GM19328 (cell line): Measurements from ENCODE around the gene TMEM168.
"Not testable (repeated sequence)": the region's sequence is repeated elsewhere in the genome, so short reads cannot be mapped to it uniquely, and the experiment has no call there.

Experiments used
- ATAC-seq: cut with Tn5 transposase; IDR thresholded peaks from one replicate; pipeline ENCODE4 v1.9.1; 2021; ENCODE audit warnings: mild to moderate bottlenecking, moderate library complexity; ENCODE audit not compliant: unreplicated experiment

Gene TMEM168, protein sequence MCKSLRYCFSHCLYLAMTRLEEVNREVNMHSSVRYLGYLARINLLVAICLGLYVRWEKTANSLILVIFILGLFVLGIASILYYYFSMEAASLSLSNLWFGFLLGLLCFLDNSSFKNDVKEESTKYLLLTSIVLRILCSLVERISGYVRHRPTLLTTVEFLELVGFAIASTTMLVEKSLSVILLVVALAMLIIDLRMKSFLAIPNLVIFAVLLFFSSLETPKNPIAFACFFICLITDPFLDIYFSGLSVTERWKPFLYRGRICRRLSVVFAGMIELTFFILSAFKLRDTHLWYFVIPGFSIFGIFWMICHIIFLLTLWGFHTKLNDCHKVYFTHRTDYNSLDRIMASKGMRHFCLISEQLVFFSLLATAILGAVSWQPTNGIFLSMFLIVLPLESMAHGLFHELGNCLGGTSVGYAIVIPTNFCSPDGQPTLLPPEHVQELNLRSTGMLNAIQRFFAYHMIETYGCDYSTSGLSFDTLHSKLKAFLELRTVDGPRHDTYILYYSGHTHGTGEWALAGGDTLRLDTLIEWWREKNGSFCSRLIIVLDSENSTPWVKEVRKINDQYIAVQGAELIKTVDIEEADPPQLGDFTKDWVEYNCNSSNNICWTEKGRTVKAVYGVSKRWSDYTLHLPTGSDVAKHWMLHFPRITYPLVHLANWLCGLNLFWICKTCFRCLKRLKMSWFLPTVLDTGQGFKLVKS

DNA sequence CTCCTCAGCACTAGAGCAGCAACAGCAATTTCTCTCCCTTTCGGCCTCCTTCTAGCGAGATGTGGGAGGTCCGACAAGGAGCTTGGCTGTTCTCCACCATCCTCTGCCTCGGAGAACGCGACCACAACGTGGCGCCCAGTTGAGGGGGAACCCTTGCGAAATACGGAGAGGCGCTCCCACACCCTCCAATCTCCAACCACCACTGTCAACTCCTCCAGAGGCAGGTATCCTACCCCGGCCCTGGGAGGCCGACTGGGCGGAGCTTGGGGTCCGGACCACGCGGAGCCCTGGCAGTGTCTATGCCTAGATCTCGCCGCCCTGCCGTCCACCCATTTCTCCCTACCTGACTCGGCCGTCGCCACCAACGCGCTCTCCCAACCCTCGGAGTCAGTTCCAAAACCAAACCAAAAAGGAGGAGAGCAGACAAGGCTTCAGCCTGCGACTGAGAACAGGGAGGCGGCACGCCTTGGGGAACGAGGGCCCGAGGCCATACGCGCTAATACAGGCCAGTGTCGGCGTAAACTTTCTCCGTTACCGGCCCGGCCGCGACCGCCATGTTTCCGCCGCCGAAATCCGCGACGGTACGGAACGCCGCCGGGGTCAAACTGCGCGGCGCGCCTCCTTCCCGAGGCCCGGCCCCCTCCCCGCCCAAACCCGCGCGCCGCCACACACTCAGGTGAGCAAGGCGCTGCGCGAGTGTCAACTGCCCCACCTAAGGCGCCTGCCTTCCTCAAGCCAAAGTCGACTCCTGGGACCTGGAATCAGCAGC lies at the start of gene TMEM168:
Gene TMEM168 (minus strand): TSS at position 577 of the 769 bp plus-strand sequence. CDS start 5,568 bp downstream, outside the sequence.
- ATAC-seq: peak; percentile 82

DNA sequence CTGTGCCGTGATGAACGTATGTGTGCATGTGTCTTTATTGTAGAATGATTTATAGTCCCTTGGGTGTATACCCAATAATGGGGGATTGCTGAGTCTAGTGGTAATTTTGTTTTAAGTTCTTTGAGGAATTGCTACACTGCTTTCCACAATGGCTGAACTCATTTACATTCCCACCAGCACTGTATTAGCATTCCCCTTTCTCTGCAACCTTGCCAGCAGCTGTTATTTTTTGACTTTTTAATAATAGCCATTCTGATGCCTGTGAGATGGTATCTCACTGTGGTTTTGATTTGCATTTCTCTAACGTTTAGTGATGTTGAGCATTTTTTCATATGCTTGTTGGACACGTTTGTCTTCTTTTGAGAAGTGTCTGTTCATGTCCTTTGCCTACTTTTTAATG lies 45.7 kb upstream of the TMEM168 start:
- ATAC-seq: not testable (repeated sequence)

DNA sequence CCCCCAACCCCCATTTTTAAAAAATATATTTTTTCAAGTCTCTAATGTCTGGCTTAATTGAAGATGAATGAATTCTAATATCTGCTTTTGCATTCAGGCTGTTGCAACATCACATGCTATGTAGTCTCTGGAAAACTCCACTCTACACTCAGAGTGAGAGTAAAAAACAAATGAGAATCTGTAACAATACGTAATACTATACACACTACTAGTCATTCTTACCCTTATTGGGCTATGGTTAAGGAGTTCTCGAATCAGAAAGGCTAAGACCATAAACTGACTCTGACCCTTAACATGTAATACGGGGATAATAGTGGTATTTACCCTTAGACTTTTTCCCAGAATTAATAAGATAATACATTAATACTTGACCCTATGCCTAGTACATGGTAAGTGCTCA lies 42.9 kb upstream of the TMEM168 start:
- no peak for ATAC-seq

DNA sequence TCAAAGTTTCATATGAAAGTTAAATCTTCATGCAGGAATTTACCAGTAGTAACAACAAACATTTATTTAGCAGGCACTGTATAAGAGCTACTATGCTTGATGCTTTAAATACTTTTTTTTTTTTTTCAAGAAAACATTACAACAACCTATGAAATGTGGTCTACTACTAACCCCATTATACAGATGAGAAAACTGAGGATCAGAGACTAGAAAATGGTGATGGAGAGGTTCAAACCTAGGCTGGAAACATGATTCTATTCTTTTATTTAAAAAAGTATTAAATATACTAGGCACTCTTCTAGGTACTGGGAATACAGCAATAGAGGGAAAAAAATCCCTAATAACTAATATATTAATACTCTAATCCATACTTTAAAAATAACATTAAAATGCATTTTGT lies 40.6 kb upstream of the TMEM168 start:
- no peak for ATAC-seq

DNA sequence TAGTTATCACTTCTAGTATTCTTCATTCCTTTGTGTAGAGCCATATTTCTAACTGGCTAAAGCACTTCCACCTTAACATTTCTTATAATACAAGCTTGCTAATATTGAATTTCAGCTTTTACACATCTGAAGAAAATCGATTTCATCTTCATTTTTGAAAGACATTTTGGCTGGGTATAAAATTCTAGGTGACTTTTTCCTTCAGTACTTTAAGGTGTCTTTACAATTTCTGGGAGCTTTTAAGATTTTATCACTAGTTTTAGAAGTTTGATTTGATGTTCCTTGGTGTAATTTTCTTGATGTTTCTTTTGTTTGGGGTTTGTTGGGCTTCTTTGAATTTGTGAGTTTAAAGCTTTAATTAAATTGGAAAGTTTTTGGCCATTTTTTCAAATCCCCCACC lies 38.5 kb upstream of the TMEM168 start:
- ATAC-seq: no peak

DNA sequence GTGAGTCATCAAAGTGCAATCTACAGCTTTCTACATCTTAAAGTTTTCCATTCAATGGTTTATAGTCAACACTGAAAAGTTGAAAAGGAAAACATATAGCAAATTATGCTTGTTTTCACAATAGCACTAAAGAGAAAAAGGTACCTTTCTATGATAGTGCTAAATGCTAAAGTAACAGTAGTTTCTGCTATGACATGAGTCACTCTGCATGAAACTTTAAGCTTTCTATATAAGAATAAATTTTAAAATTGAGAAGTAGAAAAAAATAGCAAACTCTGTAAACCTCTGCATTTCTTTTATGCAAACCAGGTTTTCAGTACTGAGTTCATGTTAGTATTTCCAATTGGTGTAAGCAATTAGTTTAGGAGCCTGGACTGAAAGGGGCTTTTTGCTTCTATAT lies 31.2 kb upstream of the TMEM168 start:
- ATAC-seq: no peak

DNA sequence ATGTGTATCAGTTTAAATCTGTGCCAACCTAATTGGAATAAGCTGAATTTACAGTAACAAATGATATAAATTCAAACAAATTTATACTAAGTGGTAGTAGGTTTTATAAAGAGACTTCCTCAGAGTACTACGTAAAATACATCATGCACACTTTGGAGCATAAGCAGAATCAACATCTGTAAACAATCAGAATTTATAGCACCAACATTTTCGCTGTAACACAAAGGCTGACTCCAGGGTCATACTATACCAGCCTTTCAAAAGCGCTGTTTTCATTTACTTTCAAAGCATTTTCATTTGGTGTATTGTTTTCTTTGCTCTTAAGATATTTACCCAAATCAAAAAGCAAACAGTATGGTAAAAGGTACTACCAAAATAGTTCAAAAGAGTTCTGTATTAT lies 29.3 kb upstream of the TMEM168 start:
- no peak for ATAC-seq

DNA sequence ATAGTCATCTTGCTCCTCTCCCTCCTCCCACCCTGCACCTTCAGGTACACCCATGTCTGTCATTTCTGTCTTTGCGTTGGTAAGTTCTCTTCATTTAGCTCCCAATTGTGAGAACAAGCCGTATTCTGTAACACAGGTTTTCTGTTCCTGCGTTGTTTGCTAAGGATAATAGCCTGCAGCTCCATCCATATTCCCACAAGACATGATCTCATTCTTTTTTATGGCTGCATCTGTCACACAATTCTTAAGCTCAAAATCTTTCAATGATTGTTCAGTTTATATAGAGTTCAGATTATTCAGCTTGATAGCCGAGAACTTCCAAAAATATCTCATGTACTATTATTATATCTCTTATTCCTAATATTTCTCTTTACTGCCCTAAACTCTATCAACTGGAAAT lies 16.0 kb upstream of the TMEM168 start:
- no peak for ATAC-seq

DNA sequence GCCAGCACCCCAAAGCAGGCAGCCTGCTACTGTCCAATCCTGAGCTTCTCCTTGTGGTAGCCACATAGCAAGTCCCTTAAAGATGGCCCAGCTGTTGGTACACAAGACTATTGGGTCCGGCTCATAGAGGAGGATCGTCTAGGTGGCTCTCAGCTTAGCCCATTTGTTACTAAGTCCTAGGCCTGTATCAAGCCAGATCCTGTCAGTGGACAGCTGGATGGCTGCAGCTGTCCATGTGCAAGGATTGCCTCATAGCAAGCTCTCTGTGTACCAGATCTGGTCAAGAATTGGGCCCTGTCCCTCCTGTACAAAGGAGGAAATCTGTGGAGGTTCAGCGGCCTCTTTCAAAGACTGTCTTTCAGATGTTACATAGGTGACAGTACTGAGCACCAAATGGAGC lies 12.2 kb upstream of the TMEM168 start:
- ATAC-seq: no peak

DNA sequence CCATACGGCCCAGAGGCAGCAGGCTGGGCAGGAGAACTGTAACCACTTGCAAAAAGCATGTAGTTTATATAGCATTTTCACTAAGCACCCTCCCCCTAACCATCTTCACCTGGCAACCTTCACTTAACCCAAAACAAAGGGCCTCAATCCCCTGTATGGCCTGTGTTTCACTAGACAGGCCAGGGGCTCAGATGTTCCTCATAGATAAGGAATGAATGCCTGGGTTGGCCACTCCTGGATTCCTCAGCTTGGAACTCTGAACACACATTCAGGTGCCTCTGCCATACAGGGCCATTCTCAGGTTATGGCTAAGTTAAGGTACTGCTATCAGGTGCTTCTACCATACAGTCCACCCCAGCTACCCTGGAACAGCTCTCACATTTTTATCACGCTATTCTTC lies 10.3 kb upstream of the TMEM168 start:
- ATAC-seq: no peak

DNA sequence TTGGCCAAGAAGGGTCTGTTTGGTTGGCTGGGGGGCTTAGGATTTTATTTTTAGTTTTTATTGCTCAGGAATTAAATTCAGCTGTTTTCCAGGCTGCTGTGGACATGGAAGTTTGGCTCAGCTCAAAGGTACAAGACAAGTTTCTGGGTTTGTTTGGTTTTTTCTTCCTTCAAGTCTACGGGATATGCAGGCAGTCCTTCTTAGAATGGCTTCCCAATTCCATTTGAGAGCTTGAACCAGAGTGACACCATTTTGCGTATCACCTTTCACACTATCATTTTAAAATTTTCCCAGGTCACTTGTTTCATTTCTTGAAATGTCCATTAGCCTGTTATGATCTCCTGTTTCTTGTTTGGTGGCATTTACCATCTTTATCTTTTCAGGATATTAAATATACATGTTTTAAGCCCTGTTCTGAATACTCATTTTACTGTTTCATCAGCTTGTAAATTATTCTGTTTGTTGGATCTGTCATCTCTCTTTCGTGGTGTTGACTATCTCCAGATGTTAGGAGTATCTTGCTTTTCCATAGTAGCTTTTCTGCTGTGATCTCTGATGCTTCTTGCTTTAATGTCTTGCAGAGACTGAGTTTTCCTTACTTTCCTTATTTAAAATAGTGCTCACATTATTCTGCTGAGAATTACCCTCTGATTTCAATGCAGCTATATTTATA lies 9.4 kb upstream of the TMEM168 start:
- no peak for ATAC-seq

DNA sequence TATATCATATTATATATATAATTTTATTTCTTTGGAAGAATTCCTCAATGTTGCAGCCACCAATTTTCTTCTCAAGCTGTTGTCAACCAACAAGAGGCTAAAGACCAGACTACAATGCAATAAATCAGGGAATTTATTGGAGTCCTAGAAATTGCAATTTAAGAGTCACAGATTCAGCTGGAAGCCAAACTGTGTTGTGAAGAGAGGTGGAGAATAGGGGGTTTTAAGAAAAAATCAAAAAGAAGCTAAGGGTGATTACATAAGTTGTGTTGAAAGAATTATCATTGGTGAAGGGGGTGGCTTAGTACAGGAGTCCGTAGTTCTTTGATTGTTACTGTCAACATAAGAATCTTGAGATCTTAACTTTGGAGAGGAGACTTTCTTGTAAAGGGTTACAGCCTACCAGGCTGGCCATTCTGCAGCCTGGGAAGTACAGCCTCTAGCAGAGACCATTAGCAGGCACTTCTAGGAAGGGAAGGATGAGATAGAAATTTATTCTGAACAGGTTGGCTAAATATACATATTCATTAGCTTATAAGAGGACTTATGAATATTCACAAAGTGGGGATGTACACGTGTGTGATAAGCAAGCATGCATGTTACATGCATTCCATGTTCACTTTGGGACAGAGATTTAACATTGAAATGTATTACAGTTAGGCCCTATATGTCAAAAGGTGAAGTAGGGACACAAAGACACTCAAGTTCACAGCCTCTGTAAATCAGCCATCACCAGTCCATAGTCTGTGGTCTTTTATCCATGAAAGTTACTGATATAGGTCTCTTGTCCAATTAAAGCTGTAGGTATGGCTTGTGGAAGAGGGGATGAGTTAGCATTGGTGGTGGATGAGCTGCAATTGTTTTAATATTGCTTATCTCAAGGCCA lies 8.3 kb upstream of the TMEM168 start:
- no peak for ATAC-seq

DNA sequence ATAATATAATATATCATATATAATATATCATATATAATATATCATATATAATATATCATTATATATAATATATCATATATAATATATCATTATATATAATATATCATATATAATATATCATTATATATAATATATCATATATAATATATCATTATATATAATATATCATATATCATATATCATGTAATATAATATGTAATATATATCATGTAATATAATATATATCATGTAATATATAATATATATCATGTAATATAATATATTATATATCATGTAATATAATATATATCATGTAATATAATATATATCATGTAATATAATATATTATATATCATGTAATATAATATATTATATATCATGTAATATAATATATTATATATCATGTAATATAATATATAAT lies 6.4 kb upstream of the TMEM168 start:
- ATAC-seq: not testable (repeated sequence)

DNA sequence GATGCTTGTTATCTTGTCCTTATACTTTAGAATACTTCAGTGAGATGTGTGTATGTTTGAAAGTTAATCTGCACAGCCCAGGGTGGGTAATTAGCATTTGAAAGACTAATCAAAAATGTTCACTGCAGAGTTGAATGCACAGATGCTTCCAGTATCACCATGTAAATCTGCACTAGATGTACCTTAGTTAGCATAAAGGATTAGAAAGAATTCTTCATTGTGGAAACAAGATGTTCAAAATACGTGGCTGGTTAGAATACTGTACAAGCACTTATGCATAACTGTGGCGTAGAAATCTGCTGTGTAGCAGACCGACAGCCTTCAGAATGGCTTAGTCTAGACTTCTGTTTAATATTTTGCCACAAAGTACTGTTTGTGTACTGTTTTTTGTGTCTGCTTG lies 2.2 kb upstream of the TMEM168 start:
- no peak for ATAC-seq

DNA sequence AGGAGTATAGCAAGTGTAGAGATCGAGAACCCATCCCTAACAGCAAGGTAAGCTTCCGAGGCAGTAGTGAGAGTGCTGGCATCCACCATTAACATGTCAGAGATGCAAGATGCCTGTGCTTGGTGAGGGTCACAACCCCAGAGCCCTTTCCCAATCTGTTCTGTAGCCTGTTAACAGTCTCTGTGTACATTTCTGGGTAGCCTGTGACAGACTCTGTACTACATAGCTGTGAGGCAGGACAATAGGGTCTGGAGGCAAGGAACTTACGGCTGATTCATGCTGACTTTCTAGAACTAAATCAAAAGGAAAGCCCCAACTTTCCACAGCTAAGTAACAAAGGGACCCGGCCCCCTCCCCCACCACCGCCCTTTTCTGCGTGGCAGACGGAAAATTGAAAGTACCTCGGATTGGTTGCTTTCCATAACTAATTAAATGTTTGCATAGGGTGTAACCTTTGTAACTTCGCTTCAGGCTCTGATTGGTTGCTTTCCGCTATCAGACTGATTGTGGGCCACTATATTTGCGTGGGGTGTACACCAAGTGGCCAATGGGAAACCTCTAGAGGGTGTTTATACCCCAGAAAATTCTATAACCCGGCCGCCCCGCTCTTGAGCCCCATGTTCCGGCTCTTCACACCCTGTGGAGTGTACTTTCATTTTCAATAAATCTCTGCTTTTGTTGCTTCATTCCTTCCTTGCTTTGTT lies 1.4 kb upstream of the TMEM168 start:
- no peak for ATAC-seq

DNA sequence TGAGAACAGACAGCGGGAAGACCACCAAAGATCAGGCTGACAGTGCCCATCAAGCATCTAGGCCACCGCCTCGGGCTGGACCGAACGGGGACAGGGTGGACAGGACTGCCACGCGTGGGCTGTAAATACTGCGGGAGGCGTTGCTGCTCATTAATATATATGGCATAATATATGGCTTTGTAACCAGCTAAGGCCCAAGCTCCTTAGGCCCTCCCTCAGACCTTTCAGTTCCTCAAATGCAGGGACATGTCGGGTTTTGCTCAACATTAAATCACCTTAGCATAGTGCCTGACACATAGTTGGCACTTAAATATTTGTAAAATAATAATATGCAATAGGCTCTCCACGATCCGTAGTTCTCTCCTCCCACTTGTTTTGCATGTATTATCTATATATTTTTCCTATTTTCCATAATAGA lies 402 bp upstream of the TMEM168 start:
- ATAC-seq: peak; percentile 55

DNA sequence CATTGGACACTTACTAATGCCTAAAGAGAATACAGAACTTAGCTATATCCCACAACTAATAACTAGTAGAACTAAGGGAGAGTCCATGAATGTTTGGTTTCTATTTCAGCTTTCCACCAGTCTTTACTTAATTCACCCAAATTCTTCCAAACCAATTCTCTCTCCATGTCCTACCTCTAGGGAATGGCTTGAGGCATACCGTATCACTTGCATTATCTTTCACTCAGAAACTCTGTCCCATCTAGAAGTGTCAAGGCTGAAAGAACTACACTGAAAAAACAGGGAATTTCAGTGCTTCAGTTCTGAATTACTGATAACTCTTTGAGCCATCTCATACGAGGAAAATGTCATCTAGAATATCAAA lies 758 bp downstream of the TMEM168 start:
- no peak for ATAC-seq

DNA sequence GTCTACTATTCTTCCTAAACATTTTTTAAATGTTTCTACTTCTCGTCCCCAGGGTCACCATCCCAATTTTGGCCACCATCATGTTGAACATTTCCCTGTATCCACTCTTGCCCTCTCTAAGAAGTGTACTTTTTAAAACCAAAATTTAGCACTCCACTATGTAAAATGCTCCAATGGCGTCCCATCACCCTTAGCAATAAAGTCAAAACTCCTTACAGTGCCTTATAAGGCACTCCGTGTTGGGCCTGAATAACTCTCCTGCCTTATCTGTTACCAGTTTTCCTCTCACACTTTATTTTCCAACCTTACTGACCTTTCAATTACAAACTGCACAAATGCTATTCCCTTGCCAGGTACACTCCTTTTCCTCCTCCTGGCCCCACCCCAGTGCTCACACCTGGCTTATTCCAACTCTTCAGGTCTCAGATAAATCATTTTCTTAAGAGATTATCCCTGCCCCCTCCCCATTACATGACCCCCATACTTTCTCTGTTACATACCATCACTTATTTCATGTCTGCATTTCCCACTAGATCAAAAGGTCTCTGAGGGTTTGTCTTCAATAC lies 1.3 kb downstream of the TMEM168 start:
- ATAC-seq: no peak

DNA sequence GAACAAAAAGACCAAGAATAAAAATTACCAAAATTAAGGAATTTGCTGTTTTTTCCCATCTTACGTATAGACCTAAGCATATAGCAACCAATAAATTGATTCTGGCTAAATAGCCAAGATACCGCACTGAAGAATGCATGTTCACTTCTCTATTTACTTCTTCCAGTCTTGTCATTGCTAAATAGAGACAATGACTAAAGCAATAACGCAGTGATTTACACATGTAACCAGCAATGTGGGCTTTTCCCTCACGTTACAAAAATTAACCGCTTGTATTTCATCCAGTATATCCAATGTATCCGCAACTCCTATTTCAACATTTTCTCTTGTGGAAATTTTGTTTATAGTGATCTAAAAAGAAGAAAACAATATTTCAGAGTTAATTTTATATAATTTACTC lies 5.6 kb downstream of the TMEM168 start:
- ATAC-seq: no peak
